Activated CD8-positive, alpha-beta T cell treated with anti-CD3 and anti-CD28 coated beads for 36 hours (primary cell): ENCODE data around the gene FSIP1. TPM values are rescaled to one million over a fixed set of nuclear protein-coding genes. Genes with fewer than 3 reads are reported as not detected.

Experiments
- ATAC-seq: fragments of 200-7000 bp; cut with Tn5 transposase; one replicate; pipeline ENCODE4 v1.10.0; 2021; ENCODE audit warnings: mild to moderate bottlenecking, moderate library complexity
- CTCF ChIA-PET: fragments of 350-600 bp; sonication (Branson Sonifier 250); formaldehyde crosslinking; loops from one replicate; lab custom pipeline; 2021; ENCODE audit warnings: antibody characterized with exemption; lab: Charles Lee
- POLR2A ChIA-PET: fragments of 350-600 bp; sonication (Branson Sonifier 250); formaldehyde crosslinking; loops from one replicate; lab custom pipeline; 2021; ENCODE audit warnings: antibody characterized with exemption; lab: Charles Lee
- DNase-seq: peaks from one replicate; pipeline ENCODE4 v3.0.0-alpha.2; 2020
- H3K27ac Mint-ChIP-seq: one replicate; pipeline ENCODE4 v1.8.0; 2021; ENCODE audit warnings: mild to moderate bottlenecking, mixed read lengths
- H3K27me3 Mint-ChIP-seq: one replicate; pipeline ENCODE4 v1.8.0; 2021; ENCODE audit warnings: mixed read lengths
- H3K36me3 Mint-ChIP-seq: one replicate; pipeline ENCODE4 v1.8.0; 2021; ENCODE audit warnings: low read depth, mixed read lengths
- H3K4me1 Mint-ChIP-seq: one replicate; pipeline ENCODE4 v1.8.0; 2021; ENCODE audit warnings: low read depth, mixed read lengths
- H3K4me3 Mint-ChIP-seq: one replicate; pipeline ENCODE4 v1.8.0; 2021; ENCODE audit warnings: mild to moderate bottlenecking, moderate library complexity, mixed read lengths
- H3K9me3 Mint-ChIP-seq: one replicate; pipeline ENCODE4 v1.8.0; 2021; ENCODE audit warnings: mixed read lengths
- CTCF ChIP-seq: fragments of 200-600 bp; IDR thresholded peaks from one replicate; pipeline ENCODE4 v1.8.0; 2022; ENCODE audit warnings: antibody characterized with exemption, mild to moderate bottlenecking
- intact Hi-C: fragments of 100-400 bp; cut with micrococcal nuclease; formaldehyde crosslinking; loops from one replicate; pipeline ENCODE4 v1.10.0; 2022
- total RNA-seq, 2 experiments: library from RNA; stranded (reverse); gene quantifications; one replicate each; pipeline ENCODE4 v1.2.3, GENCODE V29; 2021

Gene FSIP1
- total RNA-seq, 2 experiments from 2014 or later, result 0.36 to 0.43 TPM

GRCh38 chr15:39564972-39565665 lies 217.5 kb downstream of the FSIP1 start:
- DNase-seq (no peak), ATAC-seq (no peak)
- no peak for TF ChIP-seq CTCF
- no peak overlapping the region for H3K4me3 Mint-ChIP-seq
- CTCF ChIA-PET, result interaction anchor here (0.7 kb wide), 1 partner anchor 15 kb away, joined by 3 read pairs; no protein-coding TSS in a partner anchor
- no peaks in the 10 kb centered on the region for H3K4me1 Mint-ChIP-seq
- H3K36me3 Mint-ChIP-seq, result no peaks in the 10 kb centered on the region
- H3K27ac Mint-ChIP-seq, result no peak overlapping the region
- POLR2A ChIA-PET, result no interaction called here
- H3K27me3 Mint-ChIP-seq, result no peaks in the 10 kb centered on the region
- no peaks in the 10 kb centered on the region for H3K9me3 Mint-ChIP-seq
- intact Hi-C loops, result no loop called here

GRCh38 chr15:39558421-39558820 lies 224.2 kb downstream of the FSIP1 start:
- H3K27me3 Mint-ChIP-seq, result no peaks in the 10 kb centered on the region
- no peaks in the 10 kb centered on the region for H3K36me3 Mint-ChIP-seq
- no peaks in the 10 kb centered on the region for H3K9me3 Mint-ChIP-seq
- CTCF ChIA-PET, result no interaction called here
- ATAC-seq (no peak), DNase-seq (no peak)
- no peak overlapping the region for H3K27ac Mint-ChIP-seq
- intact Hi-C loops, result no loop called here
- POLR2A ChIA-PET, result no interaction called here
- TF ChIP-seq CTCF, result no peak
- peaks cover 3% of the 10 kb centered on the region for H3K4me1 Mint-ChIP-seq
- H3K4me3 Mint-ChIP-seq, result no peak overlapping the region

- Mint-ChIP-seq H3K4me1 (peaks cover 3% of the 10 kb centered on the region), H3K9me3 (no peaks in the 10 kb centered on the region), H3K27me3 (no peaks in the 10 kb centered on the region), H3K27ac (no peak overlapping the region), H3K4me3 (no peak overlapping the region), H3K36me3 (no peaks in the 10 kb centered on the region)
- CTCF ChIA-PET, result no interaction called here
- TF ChIP-seq CTCF, result no peak
- intact Hi-C loops, result no loop called here
- no peak for DNase-seq
- POLR2A ChIA-PET, result no interaction called here
- no peak for ATAC-seq
Measured at GRCh38 chr15:39556461-39556860, 226.2 kb downstream of the FSIP1 start.

GRCh38 chr15:39555885-39556284 lies 226.8 kb downstream of the FSIP1 start:
- TF ChIP-seq CTCF, result no peak
- Mint-ChIP-seq H3K4me3 (no peak overlapping the region), H3K4me1 (peaks cover 3% of the 10 kb centered on the region), H3K9me3 (no peaks in the 10 kb centered on the region), H3K27ac (no peak overlapping the region), H3K27me3 (no peaks in the 10 kb centered on the region), H3K36me3 (no peaks in the 10 kb centered on the region)
- CTCF ChIA-PET, result no interaction called here
- intact Hi-C loops, result no loop called here
- no peak for DNase-seq
- no peak for ATAC-seq
- POLR2A ChIA-PET, result no interaction called here

GRCh38 chr15:39554746-39555387 lies 227.8 kb downstream of the FSIP1 start:
- no peak overlapping the region for H3K4me3 Mint-ChIP-seq
- ChIA-PET POLR2A (no interaction called here), CTCF (interaction anchor here (1.4 kb wide), 1 partner anchor 203 kb away, joined by 3 read pairs; no protein-coding TSS in a partner anchor)
- no peak overlapping the region for H3K27ac Mint-ChIP-seq
- DNase-seq (no peak), ATAC-seq (no peak)
- no peaks in the 10 kb centered on the region for H3K9me3 Mint-ChIP-seq
- no peaks in the 10 kb centered on the region for H3K36me3 Mint-ChIP-seq
- H3K27me3 Mint-ChIP-seq, result no peaks in the 10 kb centered on the region
- intact Hi-C loops, result no loop called here
- peaks cover 3% of the 10 kb centered on the region for H3K4me1 Mint-ChIP-seq
- TF ChIP-seq CTCF, result no peak
